Retinal pigment epithelial cell (primary cell): ENCODE measurements around the gene ZNF133.

Experiments
- DNase-seq: peaks from one replicate; pipeline ENCODE4 v3.0.0-alpha.2; 2010; ENCODE audit warnings: low read depth
- H3K4me3 ChIP-seq: 2 replicates; pipeline ENCODE4 v1.5.1; 2011; ENCODE audit warnings: mild to moderate bottlenecking, low read length, control low read depth, moderate library complexity
- TF ChIP-seq, protein P1 (sequence below): conservative IDR thresholded peaks from 2 replicates; pipeline ENCODE4 v1.5.1; 2011; ENCODE audit warnings: low read depth, low read length, control low read depth, inconsistent platforms

The ZNF133 gene

DNA sequence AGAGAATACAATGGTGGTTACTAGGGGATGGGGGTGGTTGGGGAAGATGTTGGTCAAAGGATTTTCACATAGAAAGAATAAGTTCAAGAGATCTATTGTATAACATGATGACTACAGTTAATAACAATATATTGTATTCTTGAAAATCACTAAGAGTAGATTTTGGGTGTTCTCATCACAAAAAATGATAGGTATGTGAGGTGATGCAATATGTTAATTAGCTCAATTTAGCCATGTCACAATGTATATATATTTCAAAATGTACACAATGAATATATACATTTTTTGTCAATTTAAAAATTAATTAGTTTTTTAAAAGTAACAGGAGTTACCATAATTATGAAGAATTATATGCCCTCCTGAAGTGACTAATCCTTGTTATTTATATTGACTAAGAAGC is 22.3 kb downstream of the ZNF133 start:
- TF ChIP-seq, protein P1, sequence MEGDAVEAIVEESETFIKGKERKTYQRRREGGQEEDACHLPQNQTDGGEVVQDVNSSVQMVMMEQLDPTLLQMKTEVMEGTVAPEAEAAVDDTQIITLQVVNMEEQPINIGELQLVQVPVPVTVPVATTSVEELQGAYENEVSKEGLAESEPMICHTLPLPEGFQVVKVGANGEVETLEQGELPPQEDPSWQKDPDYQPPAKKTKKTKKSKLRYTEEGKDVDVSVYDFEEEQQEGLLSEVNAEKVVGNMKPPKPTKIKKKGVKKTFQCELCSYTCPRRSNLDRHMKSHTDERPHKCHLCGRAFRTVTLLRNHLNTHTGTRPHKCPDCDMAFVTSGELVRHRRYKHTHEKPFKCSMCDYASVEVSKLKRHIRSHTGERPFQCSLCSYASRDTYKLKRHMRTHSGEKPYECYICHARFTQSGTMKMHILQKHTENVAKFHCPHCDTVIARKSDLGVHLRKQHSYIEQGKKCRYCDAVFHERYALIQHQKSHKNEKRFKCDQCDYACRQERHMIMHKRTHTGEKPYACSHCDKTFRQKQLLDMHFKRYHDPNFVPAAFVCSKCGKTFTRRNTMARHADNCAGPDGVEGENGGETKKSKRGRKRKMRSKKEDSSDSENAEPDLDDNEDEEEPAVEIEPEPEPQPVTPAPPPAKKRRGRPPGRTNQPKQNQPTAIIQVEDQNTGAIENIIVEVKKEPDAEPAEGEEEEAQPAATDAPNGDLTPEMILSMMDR: no peak
- no peak overlapping the region for H3K4me3 ChIP-seq
- no peak for DNase-seq

DNA sequence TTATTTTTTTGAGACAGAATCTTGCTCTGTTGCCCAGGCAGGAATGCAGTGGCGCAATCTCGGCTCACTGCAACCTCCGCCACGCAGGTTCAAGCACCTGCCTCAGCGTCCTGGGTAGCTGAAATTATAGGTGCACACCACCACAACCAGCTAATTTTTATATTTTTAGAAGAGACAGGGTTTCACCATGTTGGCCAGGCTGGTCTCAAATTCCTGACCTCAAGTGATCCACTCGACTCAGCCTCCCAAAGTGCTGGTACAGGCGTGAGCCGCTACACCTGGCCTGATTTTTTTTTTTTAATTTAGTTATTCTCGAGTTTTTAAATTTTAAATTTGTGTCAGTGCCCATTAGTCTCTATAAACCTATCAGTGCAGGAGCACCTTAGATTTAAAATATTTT is 24.4 kb downstream of the ZNF133 start:
- no peak for DNase-seq
- no peak overlapping the region for H3K4me3 ChIP-seq
- TF ChIP-seq, protein P1: no peak

DNA sequence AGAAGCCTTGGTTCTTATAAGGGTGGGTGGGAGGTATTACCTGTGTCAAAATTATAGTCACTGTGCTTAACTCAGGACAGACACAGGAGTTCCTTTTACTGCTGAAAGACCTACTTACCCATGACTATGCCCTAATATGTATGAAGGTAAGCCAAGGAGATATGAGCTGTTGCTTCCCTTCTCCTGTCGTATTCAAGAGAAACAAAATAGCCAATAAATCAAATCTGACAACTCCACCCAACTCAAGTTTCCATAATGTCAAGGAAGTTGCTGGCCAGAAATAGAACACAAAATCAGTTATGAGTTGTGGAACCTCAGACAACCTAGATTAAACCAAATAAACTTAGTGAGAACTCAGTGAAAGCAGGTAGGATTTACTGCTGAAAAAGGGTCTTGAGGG is 25.1 kb downstream of the ZNF133 start:
- TF ChIP-seq, protein P1: no peak
- no peak overlapping the region for H3K4me3 ChIP-seq
- DNase-seq: no peak

DNA sequence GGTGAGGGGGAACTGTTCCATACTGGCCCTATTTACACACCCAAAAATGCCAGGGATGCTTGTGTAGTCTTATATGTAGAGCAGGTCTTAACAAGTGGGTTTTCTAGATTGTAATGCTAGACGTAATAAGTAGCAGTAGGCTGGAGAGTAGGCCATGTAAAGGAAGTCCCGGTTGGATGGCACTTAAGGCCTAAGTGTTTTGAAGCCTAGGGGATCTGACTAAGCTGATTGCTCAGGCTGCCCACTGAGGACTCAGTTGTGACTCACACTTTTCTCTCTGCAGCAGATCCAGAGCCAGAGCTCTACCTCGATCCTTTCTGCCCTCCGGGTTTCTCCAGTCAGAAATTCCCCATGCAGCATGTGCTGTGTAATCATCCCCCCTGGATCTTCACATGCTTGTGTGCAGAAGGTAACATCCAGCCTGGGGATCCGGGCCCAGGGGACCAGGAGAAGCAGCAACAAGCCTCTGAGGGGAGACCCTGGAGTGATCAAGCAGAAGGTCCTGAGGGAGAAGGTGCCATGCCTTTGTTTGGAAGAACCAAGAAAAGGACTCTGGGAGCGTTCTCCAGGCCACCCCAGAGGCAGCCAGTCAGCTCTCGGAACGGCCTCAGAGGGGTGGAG is 26.6 kb downstream of the ZNF133 start:
- TF ChIP-seq, protein P1: no peak
- no peak overlapping the region for H3K4me3 ChIP-seq
- no peak for DNase-seq

DNA sequence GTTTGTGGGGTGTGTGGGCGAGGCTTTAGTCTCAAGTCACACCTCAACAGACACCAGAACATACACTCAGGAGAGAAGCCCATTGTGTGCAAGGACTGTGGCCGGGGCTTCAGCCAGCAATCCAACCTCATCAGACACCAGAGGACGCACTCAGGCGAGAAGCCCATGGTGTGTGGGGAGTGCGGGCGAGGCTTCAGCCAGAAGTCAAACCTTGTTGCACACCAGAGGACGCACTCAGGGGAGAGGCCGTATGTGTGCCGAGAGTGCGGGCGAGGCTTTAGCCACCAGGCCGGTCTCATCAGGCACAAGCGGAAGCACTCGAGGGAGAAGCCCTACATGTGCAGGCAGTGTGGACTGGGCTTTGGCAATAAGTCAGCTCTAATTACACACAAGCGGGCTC is 27.8 kb downstream of the ZNF133 start:
- TF ChIP-seq, protein P1: no peak
- H3K4me3 ChIP-seq: no peak overlapping the region
- no peak for DNase-seq

DNA sequence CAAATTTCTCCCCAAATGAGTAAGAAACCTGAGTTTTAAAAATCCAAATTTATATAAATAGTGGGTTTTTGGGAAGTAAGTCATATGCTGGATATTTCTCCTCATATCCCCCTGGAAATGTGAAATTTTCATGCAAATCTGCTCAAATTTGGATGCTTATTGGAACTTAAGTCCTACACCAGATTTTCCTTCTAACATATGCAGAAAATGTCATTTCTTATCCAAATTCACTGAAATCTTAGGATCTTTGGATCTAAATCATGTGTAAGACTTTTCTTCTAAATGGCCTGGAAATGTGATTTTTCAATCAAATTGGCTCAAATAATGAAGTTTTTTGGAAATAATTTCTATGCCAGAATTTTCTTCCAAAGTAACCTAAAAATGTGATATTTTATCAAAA is 33.0 kb downstream of the ZNF133 start:
- TF ChIP-seq, protein P1: no peak
- no peak overlapping the region for H3K4me3 ChIP-seq
- no peak for DNase-seq
